HG03196 (cell line): ENCODE measurements around the gene PDE8A.

Source experiments
- ATAC-seq: cut with Tn5 transposase; IDR thresholded peaks from one replicate; pipeline ENCODE4 v1.9.1; 2021; ENCODE audit not compliant: unreplicated experiment

PDE8A gene

DNA sequence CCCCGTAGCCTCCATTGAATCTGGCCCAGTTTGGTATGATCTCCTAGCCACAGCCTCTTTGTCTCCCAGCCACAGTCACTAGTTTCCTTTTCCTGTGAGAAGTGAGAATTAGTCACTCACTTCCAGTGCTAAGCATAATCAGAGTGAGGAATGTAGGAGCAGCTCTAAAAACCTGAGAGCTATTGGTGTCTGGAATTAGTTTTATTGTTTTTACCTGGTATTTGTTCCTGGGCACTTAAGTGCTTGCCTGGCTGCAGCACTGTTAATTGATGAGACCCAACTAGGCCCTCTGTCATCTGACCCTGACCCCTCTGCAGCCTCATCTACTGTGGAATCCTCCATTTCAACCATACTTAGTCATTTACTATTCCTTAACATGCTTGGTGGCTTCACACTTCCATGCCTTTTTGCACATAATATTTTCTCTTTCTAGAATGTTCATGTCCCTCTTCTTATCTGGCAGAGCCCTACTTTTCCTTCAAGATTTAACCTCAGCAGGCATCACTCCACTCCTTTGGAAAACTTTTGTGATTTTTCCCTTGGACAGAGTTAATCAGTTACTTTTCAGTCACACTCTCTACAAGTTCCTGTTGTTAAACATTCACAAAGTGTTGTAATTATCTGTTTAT, 48.8 kb downstream of the PDE8A start:
- no peak for ATAC-seq

DNA sequence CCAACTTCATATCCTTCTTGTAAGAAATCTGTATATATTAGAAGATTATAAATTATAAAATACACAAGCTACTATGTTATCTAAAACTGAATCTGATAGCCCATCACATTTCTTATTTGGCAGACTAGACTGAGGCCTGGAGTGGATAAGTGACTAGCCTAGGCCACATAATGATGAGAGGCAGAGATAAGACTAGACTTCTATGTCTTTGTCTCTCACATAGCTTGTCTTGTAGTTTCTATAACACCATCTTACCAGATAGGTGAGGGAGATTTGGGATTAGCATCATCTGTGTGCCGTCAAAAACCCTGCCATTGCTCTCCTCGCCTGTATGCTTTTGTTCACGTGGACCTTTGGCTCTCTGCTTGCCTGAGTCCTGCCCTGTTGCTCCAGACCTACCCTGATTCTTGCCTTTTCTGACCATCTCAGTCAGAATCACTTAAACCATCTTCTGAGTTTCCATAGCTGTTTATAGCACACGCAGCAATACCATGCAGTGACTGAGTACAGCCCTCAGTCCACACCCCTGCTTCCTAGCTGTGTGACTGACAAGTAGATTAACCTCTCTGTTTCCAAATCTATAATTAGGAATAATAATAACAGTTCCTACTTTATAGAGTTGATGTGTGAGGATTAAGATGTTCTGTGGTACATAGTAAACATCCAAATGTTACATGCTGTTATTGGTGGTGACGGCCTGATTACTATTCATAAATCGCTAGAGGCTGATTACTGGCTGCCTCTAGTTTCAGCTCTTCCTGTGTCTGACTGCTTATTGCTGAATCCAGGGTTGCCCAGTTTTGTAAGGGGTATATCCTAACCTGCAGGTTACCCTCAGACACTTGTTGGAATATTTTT, 49.7 kb downstream of the PDE8A start:
- ATAC-seq = no peak

DNA sequence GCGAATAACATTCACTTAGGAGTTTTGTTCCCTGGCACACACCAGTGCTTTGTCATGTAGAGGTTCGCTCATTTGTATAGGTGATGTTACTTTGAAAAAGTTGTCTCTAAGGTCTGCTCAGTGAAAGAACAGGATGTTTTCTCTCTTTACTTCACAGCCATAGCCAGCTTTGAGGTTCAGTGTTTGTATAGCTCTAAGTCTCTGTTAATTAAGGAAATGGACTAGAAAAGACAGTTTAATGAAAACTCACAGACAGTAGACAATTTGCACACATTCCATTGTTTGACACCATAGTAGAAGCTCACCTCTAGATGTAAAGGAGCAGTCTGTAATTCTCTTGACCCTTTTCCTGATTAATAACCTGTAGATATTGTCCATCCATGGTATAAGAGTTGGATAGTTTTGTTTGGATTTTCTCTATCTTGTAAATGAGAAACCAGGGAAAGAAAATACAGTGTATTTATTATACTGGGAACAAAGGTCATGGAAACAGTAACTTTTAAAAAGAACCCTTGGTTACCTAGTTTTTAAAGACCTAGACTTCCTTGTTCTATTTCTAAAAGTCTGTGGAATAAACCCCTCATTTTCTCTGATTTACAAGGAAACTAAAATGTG, 50.4 kb downstream of the PDE8A start:
- ATAC-seq = no peak

DNA sequence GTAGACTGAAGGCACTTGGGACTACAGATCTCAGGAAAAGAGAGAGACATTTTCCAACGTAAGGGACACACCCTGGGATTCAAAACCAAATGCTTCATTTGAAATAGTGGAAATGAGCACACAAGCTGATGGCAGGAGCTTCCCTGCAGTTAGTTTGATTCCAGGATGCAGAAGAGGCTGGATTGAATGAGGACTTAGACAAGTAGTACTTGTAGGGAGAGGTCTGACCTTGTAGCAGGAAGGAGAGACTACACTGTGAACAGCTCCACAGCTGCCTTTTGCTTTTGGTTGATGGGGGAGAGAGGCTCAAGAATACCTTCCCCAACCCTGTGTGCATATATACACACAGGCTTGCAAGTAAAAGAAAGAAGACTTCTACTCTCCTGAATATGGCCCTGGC, 51.5 kb downstream of the PDE8A start:
- ATAC-seq = no peak

DNA sequence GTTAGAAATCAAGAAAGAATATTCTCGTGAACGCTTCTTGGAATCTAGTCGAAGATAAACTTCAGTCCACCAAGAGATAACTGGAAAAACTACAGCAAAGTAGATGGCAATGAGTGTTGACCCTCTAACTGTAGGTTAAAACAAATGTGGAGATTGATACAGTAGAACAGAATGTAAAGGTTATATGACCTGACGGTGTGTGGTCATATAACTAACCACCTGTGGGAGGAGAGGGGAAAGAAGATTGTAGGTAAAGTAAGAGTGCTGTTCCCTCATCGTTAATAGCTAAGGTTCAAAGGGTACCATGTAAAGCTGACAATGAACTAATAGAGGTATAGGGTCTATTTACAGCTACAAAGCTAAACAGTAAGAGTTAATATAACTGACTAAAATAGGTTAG, 52.6 kb downstream of the PDE8A start:
- no peak for ATAC-seq

DNA sequence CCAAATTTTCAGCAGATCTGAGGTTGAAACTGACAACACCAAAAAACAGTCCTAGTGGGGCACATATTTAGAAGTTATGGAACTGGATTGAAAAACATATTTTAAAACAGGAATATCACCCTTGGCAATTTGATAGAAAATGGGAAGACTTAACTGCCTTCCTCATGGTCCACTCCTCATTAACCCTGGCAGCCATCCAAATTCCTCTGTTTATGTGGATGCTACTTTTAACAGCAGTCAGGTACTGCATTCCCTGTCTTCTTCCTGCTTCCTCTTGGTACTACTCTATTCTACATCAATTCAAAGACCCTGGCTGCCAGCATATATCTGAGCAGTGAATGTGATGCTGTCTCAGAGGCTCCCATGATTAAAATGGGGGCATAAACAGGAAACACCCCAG, 54.3 kb downstream of the PDE8A start:
- no peak for ATAC-seq

DNA sequence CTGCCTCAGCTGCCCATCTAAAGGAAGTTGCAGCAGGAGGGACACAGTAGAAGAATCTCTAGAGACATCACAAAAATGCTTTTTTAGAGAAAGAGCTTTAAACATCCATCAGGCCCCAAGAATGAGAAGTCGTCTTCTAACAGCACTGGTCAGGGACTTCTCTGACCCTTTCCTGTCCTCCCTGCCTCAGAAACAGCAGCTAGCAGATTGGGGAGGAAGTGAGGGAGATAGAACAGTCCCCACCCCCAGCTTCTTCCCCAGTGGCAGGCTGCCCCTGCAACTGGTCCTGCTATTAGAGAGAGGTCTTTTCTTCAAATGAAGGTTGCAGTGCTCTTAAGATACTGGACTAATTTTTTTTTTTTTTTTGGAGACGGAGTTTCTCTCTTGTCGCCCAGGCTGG, 55.1 kb downstream of the PDE8A start:
- no peak for ATAC-seq

DNA sequence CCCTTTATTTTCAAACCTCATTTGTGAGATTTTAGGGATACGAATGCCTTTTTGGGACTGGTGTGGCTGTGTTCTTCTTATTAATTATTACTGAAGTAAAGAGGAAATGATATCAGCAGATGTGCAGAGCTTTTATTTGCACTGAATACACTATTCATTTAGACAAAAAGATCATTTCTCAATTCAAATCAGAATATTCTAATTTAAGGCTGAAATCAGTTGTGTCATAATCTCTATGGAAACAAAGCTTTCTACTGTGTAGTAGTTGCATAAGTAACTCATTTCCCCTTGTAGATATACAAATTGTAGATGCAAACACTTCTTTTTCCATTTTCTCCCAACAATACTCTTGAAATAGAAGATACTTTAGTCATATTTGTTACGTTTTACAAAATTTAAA, 56.0 kb downstream of the PDE8A start:
- ATAC-seq = no peak

DNA sequence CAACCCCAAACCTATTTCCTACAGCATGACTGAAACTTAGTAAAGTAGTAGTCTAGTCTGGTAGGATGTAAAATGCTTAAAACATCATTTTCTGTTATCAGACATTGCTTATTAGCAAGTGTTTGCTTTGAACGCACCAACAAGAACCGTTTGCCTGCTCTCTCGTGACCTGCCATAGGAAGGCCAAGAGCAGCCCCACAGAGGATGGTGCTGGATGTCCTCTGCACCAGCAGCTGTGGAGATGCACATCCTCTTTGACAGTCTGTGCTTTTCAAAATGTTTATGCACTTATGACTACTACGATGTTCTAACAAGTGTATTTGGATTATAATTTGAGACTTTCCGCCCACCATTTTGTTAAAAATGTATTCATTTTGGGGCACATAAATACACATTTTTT, 59.6 kb downstream of the PDE8A start:
- no peak for ATAC-seq

DNA sequence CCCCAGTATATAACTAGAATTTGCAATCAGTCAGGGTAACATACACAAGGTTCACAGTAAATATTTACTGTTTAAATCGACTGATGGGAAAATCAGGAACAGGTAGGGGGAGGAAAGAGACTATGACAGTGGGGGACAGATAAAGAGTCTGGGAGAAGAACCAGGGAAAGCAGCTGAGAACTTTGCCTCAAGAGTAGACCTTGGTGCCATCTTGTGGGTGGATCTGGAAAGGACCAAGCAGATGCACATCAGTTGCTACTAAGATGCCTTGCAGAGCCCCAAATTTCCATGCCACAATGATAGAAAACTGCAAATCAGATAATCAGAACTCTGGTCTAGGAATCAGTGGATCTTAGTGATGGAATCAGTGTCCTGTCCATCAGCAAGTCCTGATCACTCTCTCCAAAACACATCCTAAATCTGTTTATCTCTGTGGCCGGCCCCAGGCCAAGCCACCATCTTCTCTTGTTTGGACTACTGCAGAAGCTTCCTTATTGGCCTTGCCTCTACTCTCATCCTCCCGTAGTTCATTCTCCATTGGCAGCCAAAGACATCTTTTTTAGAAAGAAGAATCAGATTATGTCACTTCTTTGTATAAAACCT, 62.7 kb downstream of the PDE8A start:
- ATAC-seq = peak; percentile 60

DNA sequence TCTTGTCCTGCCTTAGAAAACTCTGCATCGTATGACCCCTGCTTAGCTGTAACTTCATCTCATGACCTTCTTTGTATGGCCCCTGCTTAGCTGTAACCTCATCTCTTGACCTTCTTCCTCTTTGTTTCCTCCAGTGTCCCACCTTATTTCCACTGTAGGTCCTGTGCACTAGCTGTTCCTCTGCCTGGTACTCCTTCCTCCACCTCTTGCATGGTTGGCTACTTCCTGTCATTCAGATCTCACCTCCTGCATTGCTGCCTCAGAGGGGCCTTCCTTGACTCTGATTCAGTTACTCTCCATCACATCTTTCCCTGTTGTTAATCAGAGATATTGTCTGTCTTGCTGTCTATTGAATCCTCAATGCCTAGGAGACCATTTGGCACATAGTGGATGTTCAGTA, 63.2 kb downstream of the PDE8A start:
- ATAC-seq = no peak

DNA sequence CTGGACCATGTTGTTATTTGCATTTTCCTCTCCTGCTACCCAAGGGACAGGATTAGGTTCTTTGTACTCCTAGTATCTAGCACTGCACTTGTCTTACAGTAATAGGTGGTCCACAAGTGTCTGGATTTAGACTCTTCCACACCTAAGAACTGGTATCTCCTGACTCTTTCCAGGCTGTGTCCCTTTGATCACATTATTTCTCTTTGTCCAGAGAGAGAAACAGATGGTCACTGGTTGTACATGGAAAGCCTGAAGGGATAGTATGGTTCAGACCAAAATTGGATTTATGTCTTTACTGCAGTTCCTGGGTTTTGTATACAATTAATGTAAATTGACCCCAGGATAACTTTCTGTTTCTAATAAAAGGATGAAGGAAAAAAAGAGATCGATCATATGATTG, 64.0 kb downstream of the PDE8A start:
- ATAC-seq = no peak

DNA sequence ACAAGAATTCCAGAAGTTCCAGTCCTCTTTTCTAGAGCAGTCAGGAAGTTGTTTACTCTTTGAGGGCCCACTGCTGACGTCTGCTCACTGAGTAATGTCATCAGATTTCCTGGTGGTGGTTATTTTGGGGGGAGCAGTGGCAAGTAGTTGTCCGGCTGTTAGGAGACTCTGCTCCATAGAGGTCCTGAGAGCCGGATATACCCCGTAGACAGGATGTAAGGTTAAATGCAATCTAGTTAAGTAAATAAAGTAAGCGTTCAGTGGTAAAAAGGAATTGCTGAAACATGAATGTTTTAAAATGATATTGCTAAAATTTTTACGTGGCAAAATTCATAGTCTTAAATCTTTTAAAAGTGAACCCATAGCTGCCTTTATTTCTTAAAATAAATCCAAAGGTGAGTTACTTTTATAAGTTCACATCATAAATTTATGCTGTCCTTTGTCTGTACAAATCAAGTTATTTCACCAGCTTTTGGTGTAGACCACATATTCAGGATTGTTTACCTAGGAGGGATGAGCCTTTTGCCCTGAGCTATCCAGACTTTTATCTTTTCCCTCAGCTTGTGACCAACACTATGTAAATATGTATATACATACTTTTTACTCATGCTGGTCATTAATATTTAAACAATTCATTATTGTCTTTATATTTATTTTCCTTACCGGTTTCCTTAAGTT, 65.8 kb downstream of the PDE8A start:
- ATAC-seq = no peak

DNA sequence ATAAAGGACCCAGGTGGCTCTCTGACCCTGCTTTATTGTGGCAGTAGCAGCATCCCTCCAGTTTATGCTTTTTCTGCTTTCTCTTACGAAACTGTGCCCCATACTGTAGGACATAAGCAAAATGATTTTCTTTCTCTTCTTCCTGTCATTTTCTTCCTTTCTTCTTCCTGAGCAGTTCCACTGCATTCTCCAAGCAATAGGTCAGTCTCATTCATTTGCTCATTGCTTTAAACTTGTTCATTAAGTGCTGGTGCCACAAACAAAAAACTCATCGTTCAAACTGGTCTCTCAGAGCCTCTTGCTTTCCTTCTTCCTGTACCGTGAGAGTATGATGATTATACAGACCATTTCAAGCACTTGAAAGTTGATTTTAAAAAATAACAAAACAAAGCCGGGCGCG, 66.8 kb downstream of the PDE8A start:
- no peak for ATAC-seq

DNA sequence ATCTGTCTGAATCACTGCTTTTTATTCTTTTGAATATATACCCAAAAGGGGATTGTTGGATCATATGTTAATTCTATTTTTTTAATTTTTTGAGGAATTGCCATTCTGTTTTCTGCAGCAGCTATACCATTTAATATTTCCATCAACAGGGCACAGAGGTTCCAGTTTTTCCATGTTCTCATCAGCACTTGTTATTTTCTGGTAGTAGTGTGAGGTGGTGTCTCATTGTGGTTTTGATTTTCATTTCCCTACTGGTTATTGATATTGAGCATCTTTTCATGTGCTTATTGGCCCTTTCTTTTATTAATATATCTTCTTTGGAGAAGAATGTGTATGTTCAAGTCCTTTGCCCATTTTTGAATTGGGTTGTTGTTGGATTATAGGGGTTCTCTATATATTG, 68.1 kb downstream of the PDE8A start:
- ATAC-seq = no peak

DNA sequence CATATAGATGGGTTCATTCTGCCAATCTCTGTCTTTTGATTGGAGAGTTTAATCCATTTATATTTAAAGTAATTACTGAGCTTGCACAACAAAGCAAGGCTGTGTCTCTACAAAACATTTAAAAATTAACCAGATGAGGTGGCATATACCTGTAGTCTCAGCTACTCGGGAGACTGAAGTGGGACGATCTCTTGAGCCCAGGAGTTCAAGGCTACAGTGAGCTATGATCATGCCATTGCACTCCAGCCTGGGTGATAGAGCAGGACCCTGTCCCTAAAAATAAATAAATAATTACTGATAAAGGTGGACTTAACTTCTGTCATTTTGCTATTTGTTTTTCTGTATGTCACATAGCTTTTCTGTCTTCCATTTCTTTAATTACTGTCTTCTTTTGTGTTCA, 78.1 kb downstream of the PDE8A start:
- ATAC-seq = no peak

DNA sequence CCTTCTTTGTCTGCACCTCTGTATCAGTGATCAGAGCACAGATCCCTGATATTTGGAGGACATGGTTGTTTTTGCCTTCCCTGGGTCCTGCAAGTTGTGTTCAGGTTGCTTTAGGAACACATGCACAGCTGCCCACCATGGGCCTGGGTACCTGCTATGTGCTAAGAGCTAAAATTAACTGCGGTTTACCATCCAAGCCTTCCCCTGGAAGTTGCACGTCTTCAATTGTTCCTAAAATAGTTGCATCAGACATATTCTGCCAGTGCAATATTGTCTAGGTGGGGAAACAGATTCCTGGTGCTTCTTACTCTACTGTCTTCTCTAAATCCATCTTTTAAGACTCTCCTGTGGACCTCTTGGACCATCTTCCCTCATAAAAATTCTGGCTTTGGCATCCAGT, 80.9 kb downstream of the PDE8A start:
- ATAC-seq = no peak

DNA sequence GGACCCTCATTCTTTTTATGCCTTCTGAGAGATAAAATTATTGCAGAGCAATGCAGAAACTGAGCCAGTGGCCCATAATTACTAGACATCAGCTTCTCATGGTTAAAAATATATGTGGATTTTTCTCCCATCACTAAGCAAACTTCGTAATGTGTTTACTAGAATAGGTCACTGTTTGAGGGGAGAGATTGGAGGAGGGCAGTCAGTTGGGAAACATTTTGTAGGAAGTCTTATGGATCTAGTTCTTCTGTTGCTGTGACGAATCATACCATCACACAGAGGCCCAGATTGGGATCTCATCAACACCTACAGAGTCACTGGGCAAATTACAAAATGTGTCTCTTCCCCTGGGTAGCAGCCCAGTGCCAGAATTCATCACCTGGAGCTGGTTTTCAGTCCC, 81.4 kb downstream of the PDE8A start:
- no peak for ATAC-seq

DNA sequence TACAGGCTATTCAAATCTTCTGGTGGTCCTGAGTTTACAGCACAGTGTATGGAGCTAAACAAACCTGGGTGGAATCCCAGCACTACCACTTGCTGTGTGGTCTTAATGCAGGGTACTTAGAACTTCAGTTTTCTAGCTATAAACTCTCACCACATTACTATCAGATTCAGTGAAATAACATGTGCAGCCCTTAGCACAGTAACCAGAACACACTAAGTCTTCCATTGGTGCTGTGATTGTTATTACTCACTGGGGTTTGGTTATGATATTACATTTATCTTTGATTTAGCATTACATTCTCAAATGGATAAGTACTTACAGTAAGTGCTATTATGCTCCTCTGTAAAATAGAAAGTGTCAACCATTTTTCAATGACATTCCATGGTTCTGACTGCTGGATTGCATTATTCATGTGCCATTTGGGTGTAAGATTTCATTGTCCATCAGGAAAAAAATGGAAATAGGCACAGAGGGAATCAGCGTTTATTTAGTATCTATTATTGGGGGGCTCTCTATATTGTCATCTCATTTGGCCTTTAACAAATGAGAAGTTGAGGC, 81.9 kb downstream of the PDE8A start:
- ATAC-seq = no peak

DNA sequence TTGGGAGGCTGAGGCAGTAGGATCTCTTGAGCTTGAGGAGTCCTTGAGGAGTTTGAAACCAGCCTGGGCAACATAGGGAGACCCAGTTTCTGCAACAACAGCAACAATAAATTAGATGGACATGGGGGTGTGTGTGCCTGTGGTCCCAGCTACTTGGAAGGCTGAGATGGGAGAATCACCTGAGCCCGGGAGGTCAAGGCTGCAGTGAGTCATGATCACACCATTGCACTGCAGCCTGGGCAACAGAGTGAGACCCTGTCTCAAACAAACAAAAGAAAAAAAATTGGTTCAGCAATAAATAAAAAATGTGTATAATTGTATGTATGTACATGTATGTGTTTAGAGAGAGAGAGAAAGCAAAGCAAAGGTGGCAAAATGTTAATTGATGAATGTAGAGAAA, 83.1 kb downstream of the PDE8A start:
- ATAC-seq = no peak

DNA sequence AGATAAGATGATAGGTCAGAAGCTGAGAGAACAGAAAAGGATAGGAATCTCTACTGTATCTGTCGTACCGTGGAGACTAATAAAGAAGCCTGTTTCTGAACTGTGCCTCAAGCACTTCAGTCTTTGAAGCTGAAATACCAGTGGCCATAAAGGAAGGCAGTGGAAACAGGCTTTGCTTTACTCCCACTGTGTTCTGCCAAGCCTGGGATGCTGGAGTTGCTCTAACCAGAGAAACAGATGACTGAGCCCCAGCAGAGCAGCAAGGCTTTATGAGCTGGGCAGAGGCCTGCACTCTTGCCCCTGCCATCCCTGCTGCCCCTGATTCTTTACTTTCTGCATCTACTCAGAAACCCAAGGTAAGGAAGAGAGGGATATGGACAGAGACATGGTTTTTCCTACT, 89.4 kb downstream of the PDE8A start:
- ATAC-seq = no peak
